ENCODE results near the gene TCF15.

GRCh38 chr20:562232-562897 is 47.7 kb downstream of the TCF15 start:
- TF ChIP-seq RCOR1 (IDR thresholded peaks at IDR 0.05; ENCODE audit: insufficient replicate concordance, low read length) (no peak), SMC3 (IDR thresholded peaks at IDR 0.05; ENCODE audit: low read depth, low read length) (no peak), USF2 (IDR thresholded peaks at IDR 0.05; ENCODE audit: low read depth, low read length) (no peak), CTCF (conservative IDR thresholded peaks at IDR 0.05; ENCODE audit: low read depth, low read length) (no peak), MAFK (IDR thresholded peaks at IDR 0.05; ENCODE audit: low read depth, low read length) (no peak), CEBPB (IDR thresholded peaks at IDR 0.05; ENCODE audit: low read depth, low read length) (no peak), POLR2A (IDR thresholded peaks at IDR 0.05; ENCODE audit: low read depth, low read length) (no peak), MAZ (IDR thresholded peaks at IDR 0.05; ENCODE audit: borderline replicate concordance, low read depth, low read length) (no peak), MXI1 (IDR thresholded peaks at IDR 0.05; ENCODE audit: borderline replicate concordance, low read depth, low read length) (no peak), BHLHE40 (IDR thresholded peaks at IDR 0.05; ENCODE audit: low read depth, low read length) (no peak), RFX5 (IDR thresholded peaks at IDR 0.05; ENCODE audit: low read depth, low read length) (no peak), RAD21 (IDR thresholded peaks at IDR 0.05; ENCODE audit: low read length) (no peak), FOS (IDR thresholded peaks at IDR 0.05; ENCODE audit: low read depth, low read length) (no peak)

Measured in IMR-90 (cell line).